H1 (cell line): ENCODE results near the gene MRPL47. TPM values are rescaled to one million over a fixed set of nuclear protein-coding genes. Genes with fewer than 3 reads are reported as not detected.

ENCODE experiments used
- BCL11A ChIP-seq, 2 experiments: IDR thresholded peaks; one replicate each; pipeline ENCODE4 v1.6.1; 2011; ENCODE audit warnings: low read depth in 2 of 2, low read length in 2 of 2, mild to moderate bottlenecking in 2 of 2
- GTF2F1 ChIP-seq: IDR thresholded peaks from 2 replicates; pipeline ENCODE4 v1.6.1; 2012; ENCODE audit warnings: low read depth, low read length, improper control_type of control experiment, borderline replicate concordance
- HDAC6 ChIP-seq: IDR thresholded peaks from one replicate; pipeline ENCODE4 v1.7.1; 2012; ENCODE audit warnings: low read depth, mild to moderate bottlenecking, inconsistent platforms, low read length, moderate library complexity
- KDM5A ChIP-seq: fragments of 200-600 bp; IDR thresholded peaks from 2 replicates; pipeline ENCODE4 v1.7.1; 2012; ENCODE audit warnings: mild to moderate bottlenecking, low read length, inconsistent platforms, mixed read lengths
- MAFK ChIP-seq: IDR thresholded peaks from 2 replicates; pipeline ENCODE4 v1.6.1; 2012; ENCODE audit warnings: low read depth, mild to moderate bottlenecking, improper control_type of control experiment, low read length
- RXRA ChIP-seq: IDR thresholded peaks from 2 replicates; pipeline ENCODE4 v1.6.1; 2011; ENCODE audit warnings: low read depth, mild to moderate bottlenecking, low read length, moderate library complexity; ENCODE audit not compliant: insufficient read depth
- TEAD4 ChIP-seq: IDR thresholded peaks from 2 replicates; pipeline ENCODE4 v1.6.1; 2012; ENCODE audit warnings: low read depth, low read length, inconsistent platforms, mixed read lengths
- USF2 ChIP-seq: IDR thresholded peaks from 2 replicates; pipeline ENCODE4 v1.6.1; 2011; ENCODE audit warnings: low read length, improper control_type of control experiment
- polyA plus RNA-seq, 7 experiments: library from polyadenylated mRNA; depleted of rRNA in 3 of 7; stranded (reverse) in 5 of 7; unstranded in 2 of 7; fragments of >200 nt in 5 of 7; fragments of 200-250 nt in 2 of 7; gene quantifications; 1 replicate in 5 of 7; 2 replicates in 1 of 7; 4 replicates in 1 of 7; pipeline versions ENCODE4 v1.2.1 to v1.2.3, GENCODE V29; 2011 to 2013; ENCODE audit warnings: missing spikeins in 2 of 7, mixed read lengths in 2 of 7
- total RNA-seq: library from RNA; stranded (reverse); fragmentation: NEBNext Ultra II Directional; extraction: Animal tissue kit (Norgen Biotek cat#: 25700); gene quantifications from 2 replicates; pipeline ENCODE4 v1.2.1, GENCODE V29; 2021

Gene MRPL47
- total and polyA plus RNA-seq, 2 of the 8 experiments (the other 6 are each of a cell fraction or from before 2014, with no cell fraction given), result 26.1 to 76.6 TPM

- TF ChIP-seq MAFK, result no peak
- no peak for TF ChIP-seq BCL11A (IDR thresholded peaks at IDR 0.05; ENCODE audit: low read depth in 2 of 2, low read length in 2 of 2)
- no peak for TF ChIP-seq HDAC6
- no peak for TF ChIP-seq GTF2F1
- TF ChIP-seq RXRA, result no peak
- no peak for TF ChIP-seq TEAD4
- TF ChIP-seq USF2, result no peak
- no peak for TF ChIP-seq KDM5A
These were observed 9.4 kb upstream of the MRPL47 start (continued) for GRCh38 chr3:179613807-179614206.
